GM19468 (cell line): Measurements from ENCODE around the gene TIMM17B.
A peak's percentile ranks its signal among the peaks of the same experiment; 100 is the strongest.
"Not testable (repeated sequence)": the region's sequence is repeated elsewhere in the genome, so short reads cannot be mapped to it uniquely, and the experiment has no call there.

Experiments used
- ATAC-seq: cut with Tn5 transposase; IDR thresholded peaks from one replicate; pipeline ENCODE4 v1.9.1; 2021; ENCODE audit warnings: mild to moderate bottlenecking, moderate library complexity, moderate number of reproducible peaks; ENCODE audit not compliant: unreplicated experiment; ENCODE audit errors: extremely low read depth

TIMM17B gene

DNA sequence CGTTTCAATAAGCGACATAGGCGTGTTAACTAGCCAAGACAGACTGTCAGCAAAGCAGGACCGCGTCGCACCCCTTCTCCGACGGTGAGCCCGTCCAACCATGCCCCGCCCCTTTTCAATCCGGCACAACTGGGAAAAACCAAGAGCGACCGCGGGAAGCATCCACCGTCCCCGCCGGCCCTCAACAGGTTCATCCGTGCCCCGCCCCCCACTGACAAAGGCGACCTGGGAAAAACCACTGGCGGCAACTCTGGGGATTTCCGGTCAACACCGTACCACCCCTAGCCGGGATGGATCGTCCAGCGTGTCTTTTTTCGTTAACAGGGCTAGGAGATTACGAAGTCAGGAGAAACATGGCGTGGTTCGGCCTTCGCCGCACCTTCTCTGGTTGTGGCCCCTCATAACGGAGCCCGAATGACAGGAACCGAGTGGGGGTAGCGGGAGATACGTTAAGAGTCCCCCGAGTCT lies 377 bp downstream of the TIMM17B start:
- ATAC-seq: no peak

GRCh38 chrX:48896611-48897011 lies 957 bp downstream of the TIMM17B start:
- no peak for ATAC-seq

DNA sequence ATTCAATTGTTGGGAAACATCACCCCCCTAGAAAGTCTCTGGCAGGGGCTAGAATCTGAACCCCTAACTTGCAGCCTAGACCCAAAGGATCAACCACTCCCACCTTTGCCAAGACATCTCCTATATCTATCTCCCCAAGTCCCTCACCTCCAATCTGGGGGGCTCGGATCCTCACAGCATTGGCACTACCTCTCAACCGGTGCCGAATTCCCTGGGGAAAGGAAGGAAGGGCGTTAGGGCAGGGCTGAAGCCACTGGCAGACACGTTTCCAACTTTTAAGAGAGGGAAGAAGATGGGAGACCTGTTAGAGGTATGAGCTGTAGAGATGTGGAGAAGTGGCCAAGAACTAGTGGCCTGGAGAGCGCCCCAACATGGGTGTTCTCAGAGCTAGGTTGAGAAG lies 2.7 kb downstream of the TIMM17B start:
- no peak for ATAC-seq

- no peak for ATAC-seq
Measured at GRCh38 chrX:48893556-48894348, 3.8 kb downstream of the TIMM17B start.

DNA sequence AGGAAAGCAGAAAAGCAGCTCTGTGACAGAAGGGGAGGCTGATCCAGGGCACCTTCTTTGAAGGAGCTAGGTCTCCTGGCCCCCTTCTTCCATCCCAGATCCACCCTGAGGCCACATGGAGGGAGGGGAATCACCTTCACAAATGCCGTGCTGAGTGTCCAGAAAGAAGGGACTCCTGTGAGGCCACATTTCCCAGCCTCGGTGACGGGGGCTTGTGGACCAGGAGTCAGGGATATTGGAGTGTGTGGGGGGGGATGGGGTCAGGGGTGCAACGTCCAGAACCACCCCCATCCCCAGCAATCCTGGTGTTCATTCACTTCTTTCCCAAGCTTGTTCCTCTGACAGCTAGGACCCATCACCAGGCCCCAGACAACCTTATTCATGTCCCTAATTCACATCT lies 4.7 kb downstream of the TIMM17B start:
- ATAC-seq: no peak

DNA sequence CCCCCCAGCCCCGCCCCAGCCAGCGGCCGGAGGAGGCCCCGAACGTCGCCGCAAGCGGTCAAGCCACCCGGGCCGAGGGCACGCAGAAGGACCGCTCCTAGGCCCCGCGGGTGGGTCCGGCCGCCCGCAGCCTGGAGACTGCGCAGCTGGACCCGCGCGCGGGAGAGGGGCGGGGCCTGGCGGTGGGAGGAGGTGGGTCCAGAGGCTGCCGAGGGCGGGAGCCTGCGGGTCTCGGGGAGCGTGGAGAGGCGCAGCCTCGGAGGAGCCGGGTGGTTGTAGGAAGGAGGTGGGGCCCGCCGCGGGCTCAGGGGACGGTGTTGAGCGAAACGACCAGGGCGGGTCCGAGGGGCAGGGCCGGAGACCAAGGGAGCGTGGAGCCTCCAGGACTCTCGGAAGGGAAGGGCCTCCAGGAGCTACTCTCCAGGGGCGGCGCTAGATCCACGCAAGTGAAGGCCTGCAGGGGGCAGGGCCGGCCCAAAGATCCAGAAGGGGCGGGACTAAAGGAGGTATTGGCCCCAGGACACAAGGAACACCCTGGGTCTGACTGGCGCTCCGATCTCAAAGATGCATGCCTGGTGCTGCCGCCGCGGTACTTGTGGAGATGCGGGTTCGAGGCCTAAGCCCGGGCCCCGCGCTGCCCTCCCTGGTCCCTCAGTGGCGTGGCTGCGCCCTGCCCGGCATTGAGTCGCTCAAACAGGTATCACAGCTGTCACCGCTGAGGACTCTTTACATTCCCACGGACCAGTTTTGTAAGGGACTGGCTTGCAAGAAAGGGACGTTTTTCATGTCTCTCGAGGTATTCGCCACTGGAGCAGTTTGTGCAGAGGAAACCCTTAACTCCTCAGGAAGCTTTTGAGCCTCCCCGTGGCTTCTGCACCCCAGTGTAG lies 5.9 kb downstream of the TIMM17B start:
- peak; percentile 61 for ATAC-seq

- peak; percentile 20 for ATAC-seq
Measured at GRCh38 chrX:48890934-48891401, 6.6 kb downstream of the TIMM17B start.

DNA sequence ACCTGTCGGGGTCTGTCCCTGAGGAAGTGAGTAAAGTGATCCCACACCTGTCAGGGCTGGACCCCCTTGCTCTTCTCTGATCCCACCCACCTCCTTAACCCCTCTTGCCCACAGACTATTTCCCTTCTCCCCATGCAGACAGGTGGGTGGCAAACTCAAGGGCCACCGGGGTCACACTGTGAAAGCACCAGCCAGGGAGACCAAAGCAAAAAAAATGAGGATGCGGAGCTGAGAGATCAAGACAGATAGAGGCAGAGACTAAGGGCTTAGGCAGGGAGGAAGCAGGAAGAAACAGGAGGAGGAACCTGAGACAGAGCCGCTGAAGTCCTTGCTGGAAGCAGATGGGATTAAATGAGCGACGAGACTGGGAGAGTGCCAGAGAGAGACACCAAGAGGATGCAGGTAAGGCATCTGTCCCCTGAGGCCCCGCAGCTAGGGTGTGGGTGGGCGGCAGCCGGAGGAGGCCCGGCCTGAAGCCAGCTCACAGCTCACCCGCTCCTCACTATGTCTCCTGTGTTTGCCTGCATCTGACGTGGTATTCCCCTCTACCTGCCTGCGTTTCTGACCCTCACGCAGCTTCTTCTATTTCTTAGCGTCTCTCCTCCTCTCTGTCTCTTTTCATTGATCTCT lies 7.2 kb downstream of the TIMM17B start:
- no peak for ATAC-seq

- not testable (repeated sequence) for ATAC-seq
Measured at GRCh38 chrX:48886586-48886985, 11.0 kb downstream of the TIMM17B start.

GRCh38 chrX:48883729-48884128 lies 13.8 kb downstream of the TIMM17B start:
- ATAC-seq: no peak

DNA sequence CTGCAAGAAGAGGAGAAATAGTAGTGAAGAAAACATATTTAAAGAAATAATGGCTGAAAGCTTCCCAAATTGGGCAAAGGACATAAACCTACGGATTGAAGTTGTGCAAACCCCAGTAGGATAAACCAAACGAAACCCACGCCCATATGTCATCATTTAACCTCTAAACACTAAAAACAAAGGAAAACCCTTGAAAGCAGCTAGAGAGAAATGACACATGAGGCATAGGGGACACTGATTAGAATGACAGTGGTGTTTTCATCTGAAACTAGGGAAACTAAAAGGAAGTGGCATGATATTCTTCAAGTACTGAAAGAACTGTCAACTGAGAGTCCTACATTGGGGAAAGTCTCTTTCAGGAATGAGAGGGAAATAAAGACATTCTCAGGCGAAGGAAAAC lies 20.6 kb downstream of the TIMM17B start:
- not testable (repeated sequence) for ATAC-seq

DNA sequence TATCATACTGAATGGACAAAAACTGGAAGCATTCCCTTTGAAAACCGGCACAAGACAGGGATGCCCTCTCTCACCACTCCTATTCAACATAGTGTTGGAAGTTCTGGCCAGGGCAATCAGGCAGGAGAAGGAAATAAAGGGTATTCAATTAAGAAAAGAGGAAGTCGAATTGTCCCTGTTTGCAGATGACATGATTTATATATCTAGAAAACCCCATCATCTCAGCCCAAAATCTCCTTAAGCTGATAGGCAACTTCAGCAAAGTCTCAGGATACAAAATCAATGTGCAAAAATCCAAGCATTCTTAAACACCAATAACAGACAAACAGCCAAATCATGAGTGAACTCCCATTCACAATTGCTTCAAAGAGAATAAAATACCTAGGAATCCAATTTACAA lies 25.6 kb downstream of the TIMM17B start:
- not testable (repeated sequence) for ATAC-seq

DNA sequence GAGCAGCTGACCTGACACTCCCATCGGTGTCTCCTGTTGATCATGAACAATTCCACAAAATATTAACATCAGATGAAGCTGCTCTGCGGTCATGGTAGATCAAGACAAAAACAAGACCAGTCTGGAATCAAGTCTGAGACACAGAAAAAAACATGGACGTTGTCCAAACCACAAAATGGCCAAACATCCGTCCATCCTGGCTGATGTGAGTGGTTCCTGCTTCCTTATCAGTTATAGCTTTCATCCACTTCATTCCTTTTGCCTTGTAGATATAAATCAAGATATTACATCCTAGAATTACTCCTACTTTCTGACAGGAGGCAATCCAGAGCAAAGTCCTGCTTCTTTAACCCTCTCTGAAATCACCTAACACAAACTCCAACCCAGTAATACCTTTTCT lies 33.4 kb downstream of the TIMM17B start:
- ATAC-seq: no peak

DNA sequence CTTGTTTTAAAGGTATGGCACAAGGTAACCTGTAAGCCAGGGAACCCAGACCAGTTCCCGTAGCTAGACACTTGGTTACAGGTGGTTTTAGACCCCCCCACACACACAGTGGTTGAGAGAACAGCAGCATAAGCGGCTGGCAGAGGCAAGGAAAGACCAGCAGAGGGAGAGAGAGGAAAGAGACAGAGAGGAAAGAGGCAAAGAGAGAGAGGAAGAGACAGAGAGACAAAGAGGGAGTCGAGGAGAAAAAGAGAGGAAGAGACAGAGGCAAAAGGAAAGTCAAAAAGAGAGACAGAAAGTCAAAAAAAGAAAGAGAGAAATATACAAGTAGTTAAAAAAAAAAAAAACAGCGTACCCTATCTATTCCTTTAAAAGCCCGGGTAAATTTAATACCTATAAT lies 42.7 kb downstream of the TIMM17B start:
- ATAC-seq: no peak

DNA sequence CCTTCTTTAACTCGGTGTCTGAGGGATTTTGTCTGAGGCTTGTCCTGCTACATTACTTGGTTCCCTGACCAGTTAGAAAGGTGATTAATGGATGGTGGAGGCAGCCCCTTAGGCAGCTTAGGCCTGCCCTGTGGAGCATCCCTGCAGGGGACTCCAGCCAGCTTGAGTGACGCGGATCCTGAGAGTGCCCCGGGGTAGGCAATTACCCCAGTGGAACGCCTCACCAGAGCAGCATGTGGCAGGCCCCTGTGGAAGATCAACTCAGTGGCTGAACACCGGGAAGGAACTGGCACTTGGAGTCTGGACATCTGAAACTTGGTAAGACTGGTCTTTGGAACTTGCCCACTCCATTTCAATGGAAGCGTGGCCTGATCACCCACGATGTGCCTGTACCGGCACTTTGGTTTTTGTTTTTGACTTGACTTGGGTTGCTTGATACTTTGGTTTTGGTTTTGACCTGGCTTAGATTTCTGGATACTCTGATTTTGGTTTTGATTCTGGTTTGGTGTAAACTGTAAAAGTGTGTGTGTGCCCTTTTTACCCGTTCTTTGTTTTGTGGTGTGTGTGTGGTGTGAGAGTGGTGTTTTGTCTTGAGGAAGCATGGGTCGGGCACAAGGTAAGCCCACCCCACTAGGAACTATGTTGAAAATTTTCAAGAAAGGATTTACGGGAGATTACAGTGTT lies 43.3 kb downstream of the TIMM17B start:
- not testable (repeated sequence) for ATAC-seq

DNA sequence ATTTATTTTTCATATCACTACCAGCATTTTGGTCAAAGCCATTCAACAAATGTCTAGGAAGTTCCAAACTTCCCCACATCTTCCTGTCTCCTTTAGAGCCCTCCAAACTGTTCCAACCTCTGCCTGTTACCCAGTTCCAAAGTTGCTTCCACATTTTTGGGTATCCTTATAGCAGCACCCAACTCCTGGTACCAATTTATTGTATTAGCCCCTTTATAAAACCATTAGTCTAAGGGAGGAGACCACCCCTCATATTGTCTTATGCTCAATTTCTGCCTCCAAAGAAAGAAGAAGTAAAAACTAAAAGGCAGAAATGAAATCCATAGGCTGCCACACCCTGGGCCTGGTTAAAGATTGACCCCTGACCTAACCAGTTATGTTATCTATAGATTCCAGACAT lies 44.1 kb downstream of the TIMM17B start:
- ATAC-seq: not testable (repeated sequence)

DNA sequence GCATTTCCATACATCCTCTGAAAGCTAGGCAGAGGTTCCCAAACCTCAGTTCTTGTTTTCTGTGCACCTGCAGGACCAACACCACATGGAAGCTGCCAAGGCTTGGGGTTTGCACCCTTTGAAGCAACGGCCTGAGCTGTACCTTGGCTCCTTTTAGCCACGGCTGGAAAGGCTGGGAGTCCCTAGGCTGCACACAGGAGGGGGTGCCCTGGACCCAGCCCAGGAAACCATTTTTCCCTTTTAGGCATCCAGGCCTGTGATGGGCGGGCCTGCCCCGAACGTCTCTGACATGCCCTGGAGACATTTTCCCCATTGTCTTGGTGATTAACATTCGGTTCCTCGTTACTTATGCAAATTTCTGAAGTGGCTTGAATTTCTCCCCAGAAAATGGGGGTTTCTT lies 44.7 kb downstream of the TIMM17B start:
- no peak for ATAC-seq

- ATAC-seq: no peak
Measured at GRCh38 chrX:48848847-48849246, 48.7 kb downstream of the TIMM17B start.
